Peyer's patch (tissue), 4 donors: ENCODE measurements around the gene DZIP3. TPM values are rescaled to one million over a fixed set of nuclear protein-coding genes. Genes with fewer than 3 reads are reported as not detected.
"Not testable (repeated sequence)": the region's sequence is repeated elsewhere in the genome, so short reads cannot be mapped to it uniquely, and the experiment has no call there.

ENCODE experiments used
- DNase-seq, 3 donors: peaks; one replicate each; pipeline ENCODE4 v3.0.0-alpha.2; 2017 to 2019
- H3K27ac ChIP-seq, 4 donors: fragments of 200-600 bp; sonication (generic); one replicate each; pipeline ENCODE4 v1.5.1; 2016 to 2019
- H3K27me3 ChIP-seq, 2 donors: fragments of 200-600 bp; sonication (generic); one replicate each; pipeline ENCODE4 v1.5.1; 2019
- H3K36me3 ChIP-seq, 3 donors: fragments of 200-600 bp; sonication (generic); one replicate each; pipeline ENCODE4 v1.5.1; 2016 to 2019
- H3K4me1 ChIP-seq, 4 donors: fragments of 200-600 bp; sonication (generic); one replicate each; pipeline ENCODE4 v1.5.1; 2016 to 2019
- H3K4me3 ChIP-seq, 4 donors: fragments of 200-600 bp; sonication (generic); 1 replicate in 3 of 4; 2 replicates in 1 of 4; pipeline ENCODE4 v1.5.1; 2016 to 2019; ENCODE audit warnings: mild to moderate bottlenecking in 1 of 4
- H3K9me3 ChIP-seq, 4 donors: fragments of 200-600 bp; sonication (generic); one replicate each; pipeline ENCODE4 v1.5.1; 2016 to 2019; ENCODE audit warnings: mild to moderate bottlenecking in 1 of 4
- CTCF ChIP-seq, 6 experiments: fragments of 450-650 bp in 4 of 6; fragments of 200-600 bp in 2 of 6; sonication (generic) in 1 of 6; IDR thresholded peaks; one replicate each; pipeline ENCODE4 v1.5.1; 2017 to 2019; ENCODE audit warnings: antibody characterized with exemption in 6 of 6, mild to moderate bottlenecking in 3 of 6, moderate library complexity in 1 of 6
- POLR2A ChIP-seq, 2 donors: fragments of 450-650 bp; IDR thresholded peaks; one replicate each; pipeline ENCODE4 v1.5.1; 2017; ENCODE audit warnings: antibody characterized with exemption in 2 of 2, mild to moderate bottlenecking in 2 of 2, moderate library complexity in 2 of 2
- total RNA-seq, 4 donors: library from RNA; depleted of rRNA; stranded (reverse); fragments of >200 nt; gene quantifications; one replicate each; pipeline ENCODE4 v1.1.0, GENCODE V29; 2016

The DZIP3 gene
- total RNA-seq, 4 donors from 2014 or later: 4.6 to 21.5 (median 5.9) TPM

GRCh38 chr3:108642526-108642925, 53.0 kb downstream of the DZIP3 start:
- TF ChIP-seq POLR2A (IDR thresholded peaks at IDR 0.05) (no peak), CTCF (IDR thresholded peaks at IDR 0.05) (no peak)
- no peaks in the 10 kb centered on the region for H3K36me3 ChIP-seq
- no peaks in the 10 kb centered on the region for H3K4me1 ChIP-seq
- DNase-seq: no peak
- H3K27me3 ChIP-seq: no peaks in the 10 kb centered on the region
- no peaks in the 10 kb centered on the region for H3K9me3 ChIP-seq
- no peak overlapping the region for H3K27ac ChIP-seq
- H3K4me3 ChIP-seq: no peak overlapping the region

- Histone ChIP-seq H3K27me3 (no peaks in the 10 kb centered on the region), H3K4me3 (no peak overlapping the region), H3K4me1 (no peaks in the 10 kb centered on the region), H3K9me3 (no peaks in the 10 kb centered on the region), H3K36me3 (no peaks in the 10 kb centered on the region), H3K27ac (no peak overlapping the region)
- TF ChIP-seq CTCF (IDR thresholded peaks at IDR 0.05): no peak
- TF ChIP-seq POLR2A (IDR thresholded peaks at IDR 0.05): no peak
- no peak for DNase-seq
Observed at GRCh38 chr3:108645364-108645763, 55.8 kb downstream of the DZIP3 start.

GRCh38 chr3:108655664-108656063, 66.1 kb downstream of the DZIP3 start:
- not testable (repeated sequence) for H3K4me3 ChIP-seq, DNase-seq, H3K4me1 ChIP-seq, H3K36me3 ChIP-seq, H3K27ac ChIP-seq, H3K9me3 ChIP-seq, H3K27me3 ChIP-seq

GRCh38 chr3:108661699-108662098, 72.2 kb downstream of the DZIP3 start:
- TF ChIP-seq POLR2A (IDR thresholded peaks at IDR 0.05): no peak
- H3K9me3 ChIP-seq: no peaks in the 10 kb centered on the region
- H3K4me3 ChIP-seq: no peak overlapping the region
- no peak for DNase-seq
- H3K27ac ChIP-seq: no peak overlapping the region
- H3K36me3 ChIP-seq: no peaks in the 10 kb centered on the region
- H3K27me3 ChIP-seq: no peaks in the 10 kb centered on the region
- H3K4me1 ChIP-seq: no peaks in the 10 kb centered on the region

GRCh38 chr3:108662142-108662738, 72.7 kb downstream of the DZIP3 start:
- Histone ChIP-seq H3K4me3 (no peak overlapping the region), H3K9me3 (no peaks in the 10 kb centered on the region), H3K27ac (no peak overlapping the region), H3K4me1 (no peaks in the 10 kb centered on the region), H3K36me3 (no peaks in the 10 kb centered on the region), H3K27me3 (no peaks in the 10 kb centered on the region)
- DNase-seq: no peak
- TF ChIP-seq POLR2A (IDR thresholded peaks at IDR 0.05): no peak
- TF ChIP-seq CTCF (IDR thresholded peaks at IDR 0.05): peak; percentile 63 to 91 (median 88)

GRCh38 chr3:108664266-108664665, 74.7 kb downstream of the DZIP3 start:
- no peak for TF ChIP-seq CTCF (IDR thresholded peaks at IDR 0.05)
- H3K27ac ChIP-seq: no peak overlapping the region
- no peaks in the 10 kb centered on the region for H3K9me3 ChIP-seq
- no peaks in the 10 kb centered on the region for H3K36me3 ChIP-seq
- no peak overlapping the region for H3K4me3 ChIP-seq
- H3K27me3 ChIP-seq: no peaks in the 10 kb centered on the region
- no peak for DNase-seq
- H3K4me1 ChIP-seq: no peaks in the 10 kb centered on the region

GRCh38 chr3:108667312-108667711, 77.8 kb downstream of the DZIP3 start:
- no peaks in the 10 kb centered on the region for H3K4me1 ChIP-seq

More at GRCh38 chr3:108667312-108667711, 77.8 kb downstream of the DZIP3 start:
- Histone ChIP-seq H3K9me3 (no peaks in the 10 kb centered on the region), H3K4me3 (no peak overlapping the region), H3K27ac (no peak overlapping the region), H3K36me3 (no peaks in the 10 kb centered on the region), H3K27me3 (no peaks in the 10 kb centered on the region)
- no peak for DNase-seq
- TF ChIP-seq POLR2A (IDR thresholded peaks at IDR 0.05): no peak
- no peak for TF ChIP-seq CTCF (IDR thresholded peaks at IDR 0.05)
